ENCODE data around the gene CMBL. TPM values are rescaled to one million over a fixed set of nuclear protein-coding genes. Genes with fewer than 3 reads are reported as not detected.
A peak's percentile ranks its signal among the peaks of the same experiment; 100 is the strongest.
"Not testable (repeated sequence)": the region's sequence is repeated elsewhere in the genome, so short reads cannot be mapped to it uniquely, and the experiment has no call there.

CMBL gene
- total RNA-seq, 1 donor from 2014 or later, result 46.2 TPM

- no peak for DNase-seq (ENCODE audit: missing footprints)
- no peak for ATAC-seq
- intact Hi-C loops (cut with DNase I), result no loop called here
These were observed 32.2 kb downstream of the CMBL start for GRCh38 chr5:10275460-10275859.

- intact Hi-C loops (cut with DNase I); DNase-seq (ENCODE audit: missing footprints); ATAC-seq: not testable (repeated sequence)
These were observed 34.9 kb downstream of the CMBL start for GRCh38 chr5:10272875-10273209.

- ATAC-seq (no peak), DNase-seq (ENCODE audit: missing footprints) (no peak)
- intact Hi-C loops (cut with DNase I), result no loop called here
These were observed 35.4 kb downstream of the CMBL start for GRCh38 chr5:10272053-10272874.

GRCh38 chr5:10268100-10268499, 39.6 kb downstream of the CMBL start:
- DNase-seq (ENCODE audit: missing footprints), result no peak
- no peak for ATAC-seq
- intact Hi-C loops (cut with DNase I), result no loop called here

GRCh38 chr5:10266839-10267238, 40.9 kb downstream of the CMBL start:
- intact Hi-C loops (cut with DNase I), result no loop called here
- DNase-seq (ENCODE audit: missing footprints), result no peak
- no peak for ATAC-seq

- DNase-seq (ENCODE audit: missing footprints), result no peak
- intact Hi-C loops (cut with DNase I), result no loop called here
- ATAC-seq, result no peak
These were observed 41.6 kb downstream of the CMBL start for GRCh38 chr5:10266137-10266536.

- DNase-seq (ENCODE audit: missing footprints) (no peak), ATAC-seq (no peak)
- intact Hi-C loops (cut with DNase I), result no loop called here
These were observed 42.2 kb downstream of the CMBL start for GRCh38 chr5:10265245-10266109.

- intact Hi-C loops (cut with DNase I), result no loop called here
- DNase-seq (ENCODE audit: missing footprints), result no peak
These were observed 43.1 kb downstream of the CMBL start for GRCh38 chr5:10264604-10265003.

GRCh38 chr5:10262995-10263394, 44.7 kb downstream of the CMBL start:
- no peak for DNase-seq (ENCODE audit: missing footprints)
- ATAC-seq, result no peak
- intact Hi-C loops (cut with DNase I), result no loop called here

More at GRCh38 chr5:10264604-10265003, 43.1 kb downstream of the CMBL start:
- ATAC-seq, result no peak

GRCh38 chr5:10262121-10262774, 45.5 kb downstream of the CMBL start:
- no peak for DNase-seq (ENCODE audit: missing footprints)
- ATAC-seq, result no peak

GRCh38 chr5:10261065-10261464, 46.6 kb downstream of the CMBL start:
- no peak for DNase-seq (ENCODE audit: missing footprints)
- no peak for ATAC-seq
- intact Hi-C loops (cut with DNase I), result no loop called here

More at GRCh38 chr5:10262121-10262774, 45.5 kb downstream of the CMBL start:
- intact Hi-C loops (cut with DNase I), result no loop called here

GRCh38 chr5:10259899-10260298, 47.8 kb downstream of the CMBL start:
- DNase-seq (ENCODE audit: missing footprints), result no peak
- intact Hi-C loops (cut with DNase I), result loop anchor here (10.0 kb wide), 1 partner anchor 895 kb away; no protein-coding TSS in a partner anchor

GRCh38 chr5:10257870-10258269, 49.8 kb downstream of the CMBL start:
- intact Hi-C loops (cut with DNase I), result loop anchor here (10.0 kb wide), 1 partner anchor 893 kb away; no protein-coding TSS in a partner anchor
- DNase-seq (ENCODE audit: missing footprints) (no peak), ATAC-seq (no peak)

More at GRCh38 chr5:10259899-10260298, 47.8 kb downstream of the CMBL start:
- ATAC-seq, result no peak

GRCh38 chr5:10254686-10255085, 53.0 kb downstream of the CMBL start:
- no peak for ATAC-seq
- intact Hi-C loops (cut with DNase I), result loop anchor here (10.0 kb wide), 1 partner anchor 890 kb away; no protein-coding TSS in a partner anchor
- no peak for DNase-seq (ENCODE audit: missing footprints)

- ATAC-seq (no peak), DNase-seq (ENCODE audit: missing footprints) (no peak)
- intact Hi-C loops (cut with DNase I), result loop anchor here (10.0 kb wide), 1 partner anchor 889 kb away; no protein-coding TSS in a partner anchor
These were observed 54.3 kb downstream of the CMBL start for GRCh38 chr5:10253390-10253789.

GRCh38 chr5:10251405-10251804, 56.3 kb downstream of the CMBL start:
- ATAC-seq (no peak), DNase-seq (ENCODE audit: missing footprints) (no peak)
- intact Hi-C loops (cut with DNase I), result loop anchor here (10.0 kb wide), 1 partner anchor 887 kb away; no protein-coding TSS in a partner anchor

- no peak for ATAC-seq
- intact Hi-C loops (cut with DNase I), result loop anchor here (10.0 kb wide), 1 partner anchor 886 kb away; no protein-coding TSS in a partner anchor
- no peak for DNase-seq (ENCODE audit: missing footprints)
These were observed 56.9 kb downstream of the CMBL start for GRCh38 chr5:10250806-10251276.

- intact Hi-C loops (cut with DNase I), result loop anchor here (10.0 kb wide), 1 partner anchor 885 kb away; no protein-coding TSS in a partner anchor
- DNase-seq (ENCODE audit: missing footprints) (peak; percentile 92), ATAC-seq (peak; percentile 94)
These were observed 57.5 kb downstream of the CMBL start, which contains the start of gene CCT5 for GRCh38 chr5:10249948-10250805. CCT5 (plus strand) TSS chr5:10250280; CDS start chr5:10250341, 61 bp downstream.

Measured in Right ventricle myocardium inferior (tissue), 1 donor.